Esophagus squamous epithelium (tissue), 4 donors: Measurements from ENCODE around the gene MACO1.

Experiments used
- CTCF ChIP-seq, 6 experiments: fragments of 450-650 bp in 4 of 6; fragments of 200-600 bp in 2 of 6; sonication (generic) in 2 of 6; IDR thresholded peaks; one replicate each; pipeline ENCODE4 v1.5.1; 2016 to 2019; ENCODE audit warnings: antibody characterized with exemption in 6 of 6, mild to moderate bottlenecking in 4 of 6, moderate library complexity in 4 of 6
- POLR2A ChIP-seq, 4 donors: fragments of 450-650 bp; IDR thresholded peaks; one replicate each; pipeline ENCODE4 v1.6.1; 2017; ENCODE audit warnings: antibody characterized with exemption in 4 of 4, mild to moderate bottlenecking in 4 of 4, moderate library complexity in 3 of 4

DNA sequence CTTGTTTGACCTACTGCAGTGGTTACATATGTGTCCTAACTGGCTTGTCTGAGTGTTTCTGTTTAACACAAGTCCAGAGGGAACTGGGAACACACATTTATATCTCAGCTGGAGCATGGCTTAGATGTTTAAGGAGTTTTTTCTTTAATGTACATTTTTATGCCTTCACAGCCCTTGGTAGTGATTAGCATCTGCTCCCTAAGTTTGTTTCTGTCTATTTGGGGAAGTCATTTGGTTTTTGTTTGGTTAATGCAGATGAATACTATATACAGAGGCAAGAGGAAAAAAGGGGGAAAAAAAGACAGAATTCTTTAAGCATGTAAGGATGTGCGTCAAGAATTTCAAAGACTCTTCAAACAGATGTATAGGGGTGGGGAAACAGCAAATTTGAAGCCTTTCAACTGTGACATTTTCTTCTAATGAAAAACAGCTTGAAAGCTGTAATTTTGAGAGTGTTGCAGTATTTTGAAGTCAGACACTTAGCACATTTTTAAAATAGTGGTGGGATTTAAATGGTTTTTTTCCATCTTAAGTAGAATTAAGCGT is 15.4 kb downstream of the MACO1 start:
- TF ChIP-seq CTCF (IDR thresholded peaks at IDR 0.05) (no peak), POLR2A (IDR thresholded peaks at IDR 0.05) (no peak)
